HG03064 (cell line): ENCODE measurements around the gene TTC33.
"Not testable (repeated sequence)": the region's sequence is repeated elsewhere in the genome, so short reads cannot be mapped to it uniquely, and the experiment has no call there.

ENCODE experiments used
- ATAC-seq: cut with Tn5 transposase; IDR thresholded peaks from one replicate; pipeline ENCODE4 v1.9.1; 2021; ENCODE audit warnings: low read depth; ENCODE audit not compliant: unreplicated experiment

Gene TTC33

GRCh38 chr5:40578501-40579451 lies 177.0 kb downstream of the TTC33 start:
- ATAC-seq: peak; percentile 90

GRCh38 chr5:40577718-40578117 lies 178.0 kb downstream of the TTC33 start:
- ATAC-seq: no peak

- no peak for ATAC-seq
These were observed 179.8 kb downstream of the TTC33 start for GRCh38 chr5:40575921-40576320.

GRCh38 chr5:40575411-40575810 lies 180.3 kb downstream of the TTC33 start:
- ATAC-seq: no peak

GRCh38 chr5:40572937-40573336 lies 182.8 kb downstream of the TTC33 start:
- no peak for ATAC-seq

GRCh38 chr5:40572391-40572790 lies 183.4 kb downstream of the TTC33 start:
- ATAC-seq: no peak

GRCh38 chr5:40571729-40572128 lies 184.0 kb downstream of the TTC33 start:
- ATAC-seq: no peak

GRCh38 chr5:40570408-40571129 lies 185.2 kb downstream of the TTC33 start:
- ATAC-seq: peak; percentile 88

- ATAC-seq: no peak
These were observed 186.1 kb downstream of the TTC33 start for GRCh38 chr5:40569546-40570270.

- no peak for ATAC-seq
These were observed 187.2 kb downstream of the TTC33 start for GRCh38 chr5:40568548-40568947.

GRCh38 chr5:40563173-40563572 lies 192.6 kb downstream of the TTC33 start:
- ATAC-seq: not testable (repeated sequence)

GRCh38 chr5:40560474-40561110 lies 195.2 kb downstream of the TTC33 start:
- ATAC-seq: no peak

- ATAC-seq: no peak
These were observed 196.5 kb downstream of the TTC33 start for GRCh38 chr5:40559306-40559705.

GRCh38 chr5:40557501-40557900 lies 198.3 kb downstream of the TTC33 start:
- no peak for ATAC-seq

GRCh38 chr5:40556811-40557210 lies 198.9 kb downstream of the TTC33 start:
- ATAC-seq: no peak

GRCh38 chr5:40555886-40556285 lies 199.9 kb downstream of the TTC33 start:
- ATAC-seq: no peak

- no peak for ATAC-seq
These were observed 200.9 kb downstream of the TTC33 start for GRCh38 chr5:40554813-40555212.

- no peak for ATAC-seq
These were observed 201.7 kb downstream of the TTC33 start for GRCh38 chr5:40554054-40554453.

GRCh38 chr5:40552981-40553380 lies 202.8 kb downstream of the TTC33 start:
- no peak for ATAC-seq
